ENCODE data around the gene ICA1.

DNA sequence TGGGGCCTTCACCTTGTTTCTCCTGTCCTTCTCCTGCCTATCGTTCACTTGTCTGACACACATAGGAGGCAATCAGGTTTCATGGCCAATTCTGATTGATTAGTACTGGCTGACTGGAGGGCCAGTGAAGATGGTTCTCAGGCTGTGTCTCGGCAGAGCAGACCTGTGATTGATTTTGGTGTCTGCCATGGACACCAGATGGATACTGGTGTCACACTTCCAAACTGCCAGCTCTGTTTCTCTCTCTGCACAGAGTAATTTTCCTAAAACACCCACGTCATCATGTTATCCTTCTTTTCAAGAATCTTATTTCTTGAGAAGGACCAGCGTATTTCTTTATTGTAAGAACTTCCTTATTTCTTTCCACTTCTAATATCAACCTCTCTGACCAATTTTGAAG, 117.1 kb downstream of the ICA1 start:
- TF ChIP-seq, protein P1, sequence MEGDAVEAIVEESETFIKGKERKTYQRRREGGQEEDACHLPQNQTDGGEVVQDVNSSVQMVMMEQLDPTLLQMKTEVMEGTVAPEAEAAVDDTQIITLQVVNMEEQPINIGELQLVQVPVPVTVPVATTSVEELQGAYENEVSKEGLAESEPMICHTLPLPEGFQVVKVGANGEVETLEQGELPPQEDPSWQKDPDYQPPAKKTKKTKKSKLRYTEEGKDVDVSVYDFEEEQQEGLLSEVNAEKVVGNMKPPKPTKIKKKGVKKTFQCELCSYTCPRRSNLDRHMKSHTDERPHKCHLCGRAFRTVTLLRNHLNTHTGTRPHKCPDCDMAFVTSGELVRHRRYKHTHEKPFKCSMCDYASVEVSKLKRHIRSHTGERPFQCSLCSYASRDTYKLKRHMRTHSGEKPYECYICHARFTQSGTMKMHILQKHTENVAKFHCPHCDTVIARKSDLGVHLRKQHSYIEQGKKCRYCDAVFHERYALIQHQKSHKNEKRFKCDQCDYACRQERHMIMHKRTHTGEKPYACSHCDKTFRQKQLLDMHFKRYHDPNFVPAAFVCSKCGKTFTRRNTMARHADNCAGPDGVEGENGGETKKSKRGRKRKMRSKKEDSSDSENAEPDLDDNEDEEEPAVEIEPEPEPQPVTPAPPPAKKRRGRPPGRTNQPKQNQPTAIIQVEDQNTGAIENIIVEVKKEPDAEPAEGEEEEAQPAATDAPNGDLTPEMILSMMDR (optimal IDR thresholded peaks at IDR 0.05 in 1 of 3, IDR thresholded peaks at IDR 0.05 in 1 of 3, conservative IDR thresholded peaks at IDR 0.05 in 1 of 3; ENCODE audit: extremely low read depth in 1 of 3, insufficient read depth in 2 of 3, low read length in 3 of 3), result no peak
- TF ChIP-seq EZH2 (IDR thresholded peaks at IDR 0.05; ENCODE audit: low read length), result no peak

Measured in keratinocyte (primary cell).